GM12874 (cell line): Measurements from ENCODE around the gene DNAJB2.

Source experiments
- TF ChIP-seq, protein P1 (sequence below): IDR thresholded peaks from 2 replicates; pipeline ENCODE4 v1.5.1; 2011; ENCODE audit warnings: low read depth, mild to moderate bottlenecking, control low read depth, low read length, moderate library complexity; ENCODE audit not compliant: insufficient read depth

The DNAJB2 gene

DNA sequence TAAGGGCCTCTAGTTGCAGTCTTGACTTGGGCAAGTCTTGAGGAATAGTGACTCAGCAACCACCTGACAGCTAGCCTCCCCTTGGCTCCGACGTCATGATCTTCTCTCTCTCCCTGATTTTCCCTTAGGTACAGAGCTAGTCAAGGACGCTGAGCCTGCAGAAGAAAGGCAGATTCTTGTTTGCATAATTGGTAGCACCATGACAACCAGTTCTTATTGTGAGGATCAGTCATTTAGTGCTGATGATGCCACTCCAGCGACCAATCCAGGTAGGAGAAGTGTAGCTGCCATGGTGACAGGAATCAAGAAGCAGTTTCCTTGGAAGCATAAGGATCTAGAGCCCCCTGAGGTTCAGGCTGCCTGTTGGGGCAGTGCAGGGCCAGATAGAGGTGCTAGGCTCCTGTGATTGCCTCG lies 56.2 kb downstream of the DNAJB2 start:
- TF ChIP-seq, protein P1, sequence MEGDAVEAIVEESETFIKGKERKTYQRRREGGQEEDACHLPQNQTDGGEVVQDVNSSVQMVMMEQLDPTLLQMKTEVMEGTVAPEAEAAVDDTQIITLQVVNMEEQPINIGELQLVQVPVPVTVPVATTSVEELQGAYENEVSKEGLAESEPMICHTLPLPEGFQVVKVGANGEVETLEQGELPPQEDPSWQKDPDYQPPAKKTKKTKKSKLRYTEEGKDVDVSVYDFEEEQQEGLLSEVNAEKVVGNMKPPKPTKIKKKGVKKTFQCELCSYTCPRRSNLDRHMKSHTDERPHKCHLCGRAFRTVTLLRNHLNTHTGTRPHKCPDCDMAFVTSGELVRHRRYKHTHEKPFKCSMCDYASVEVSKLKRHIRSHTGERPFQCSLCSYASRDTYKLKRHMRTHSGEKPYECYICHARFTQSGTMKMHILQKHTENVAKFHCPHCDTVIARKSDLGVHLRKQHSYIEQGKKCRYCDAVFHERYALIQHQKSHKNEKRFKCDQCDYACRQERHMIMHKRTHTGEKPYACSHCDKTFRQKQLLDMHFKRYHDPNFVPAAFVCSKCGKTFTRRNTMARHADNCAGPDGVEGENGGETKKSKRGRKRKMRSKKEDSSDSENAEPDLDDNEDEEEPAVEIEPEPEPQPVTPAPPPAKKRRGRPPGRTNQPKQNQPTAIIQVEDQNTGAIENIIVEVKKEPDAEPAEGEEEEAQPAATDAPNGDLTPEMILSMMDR, result no peak
